HFFc6 (cell line): ENCODE data around the gene ZNF611. TPM values are rescaled to one million over a fixed set of nuclear protein-coding genes. Genes with fewer than 3 reads are reported as not detected.
"Not testable (repeated sequence)": the region's sequence is repeated elsewhere in the genome, so short reads cannot be mapped to it uniquely, and the experiment has no call there.

Experiments
- DNase-seq: peaks from one replicate; pipeline ENCODE4 v3.0.0-alpha.2; 2018
- H3K27ac Mint-ChIP-seq: 2 replicates; pipeline ENCODE4 v1.8.0; 2020; ENCODE audit warnings: mild to moderate bottlenecking, mixed read lengths
- H3K27me3 Mint-ChIP-seq: 2 replicates; pipeline ENCODE4 v1.8.0; 2021; ENCODE audit warnings: mild to moderate bottlenecking, moderate library complexity, mixed read lengths; ENCODE audit not compliant: insufficient read depth
- H3K36me3 Mint-ChIP-seq: 2 replicates; pipeline ENCODE4 v1.8.0; 2021; ENCODE audit warnings: low read depth, mixed read lengths
- H3K4me1 Mint-ChIP-seq: 2 replicates; pipeline ENCODE4 v1.8.0; 2020; ENCODE audit warnings: low read depth, mixed read lengths
- H3K4me3 Mint-ChIP-seq: 2 replicates; pipeline ENCODE4 v1.8.0; 2020; ENCODE audit warnings: mild to moderate bottlenecking, moderate library complexity, mixed read lengths
- H3K9me3 Mint-ChIP-seq: 2 replicates; pipeline ENCODE4 v1.8.0; 2020; ENCODE audit warnings: mild to moderate bottlenecking, mixed read lengths
- CTCF ChIP-seq: fragments of 200-600 bp; sonication (generic); IDR thresholded peaks from 2 replicates; pipeline ENCODE4 v1.5.0; 2021; ENCODE audit warnings: antibody characterized with exemption, mild to moderate bottlenecking
- total RNA-seq, 6 experiments: library from RNA; stranded (reverse); fragmentation: NEBNext Ultra II Directional; extraction: Animal tissue kit (Norgen Biotek cat#: 25700); gene quantifications; 2 replicates in 1 of 6; 3 replicates in 5 of 6; pipeline ENCODE4 v1.2.3, GENCODE V29; 2021

Gene ZNF611
- total RNA-seq, 6 experiments from 2014 or later: 11.3 to 15.0 (median 13.5) TPM

GRCh38 chr19:52716522-52716921 is 18.3 kb downstream of the ZNF611 start:
- Mint-ChIP-seq H3K36me3 (peaks cover 49% of the 10 kb centered on the region), H3K4me3 (no peak overlapping the region), H3K4me1 (peaks cover 40% of the 10 kb centered on the region), H3K27me3 (peaks cover 4% of the 10 kb centered on the region), H3K27ac (peak overlapping the region; percentile 88), H3K9me3 (peaks cover 19% of the 10 kb centered on the region)
- no peak for TF ChIP-seq CTCF
- DNase-seq: no peak

GRCh38 chr19:52715902-52716301 is 18.9 kb downstream of the ZNF611 start:
- not testable (repeated sequence) for H3K27me3 Mint-ChIP-seq
- Mint-ChIP-seq H3K4me1 (peaks cover 40% of the 10 kb centered on the region), H3K27ac (peak overlapping the region; percentile 88), H3K36me3 (peaks cover 54% of the 10 kb centered on the region), H3K9me3 (peaks cover 23% of the 10 kb centered on the region), H3K4me3 (peak overlapping the region; percentile 63)
- peak; percentile 87 for DNase-seq

GRCh38 chr19:52715330-52715729 is 19.5 kb downstream of the ZNF611 start:
- H3K27ac Mint-ChIP-seq: peak overlapping the region; percentile 88
- H3K9me3 Mint-ChIP-seq: peaks cover 28% of the 10 kb centered on the region
- peaks cover 59% of the 10 kb centered on the region for H3K36me3 Mint-ChIP-seq
- peak overlapping the region; percentile 63 for H3K4me3 Mint-ChIP-seq
- not testable (repeated sequence) for DNase-seq, H3K27me3 Mint-ChIP-seq
- peaks cover 40% of the 10 kb centered on the region for H3K4me1 Mint-ChIP-seq

- Mint-ChIP-seq H3K36me3 (peaks cover 64% of the 10 kb centered on the region), H3K4me1 (peaks cover 30% of the 10 kb centered on the region), H3K9me3 (peaks cover 26% of the 10 kb centered on the region)
- not testable (repeated sequence) for H3K4me3 Mint-ChIP-seq, H3K27ac Mint-ChIP-seq, DNase-seq, H3K27me3 Mint-ChIP-seq
These were observed 21.8 kb downstream of the ZNF611 start for GRCh38 chr19:52713051-52713450.

GRCh38 chr19:52711661-52712060 is 23.2 kb downstream of the ZNF611 start:
- H3K4me1 Mint-ChIP-seq: peaks cover 20% of the 10 kb centered on the region
- H3K36me3 Mint-ChIP-seq: peaks cover 75% of the 10 kb centered on the region
- H3K27me3 Mint-ChIP-seq, H3K4me3 Mint-ChIP-seq, DNase-seq, H3K27ac Mint-ChIP-seq: not testable (repeated sequence)
- H3K9me3 Mint-ChIP-seq: peaks cover 36% of the 10 kb centered on the region

- H3K4me3 Mint-ChIP-seq: no peak overlapping the region
- H3K27me3 Mint-ChIP-seq: peaks cover 4% of the 10 kb centered on the region
- peaks cover 9% of the 10 kb centered on the region for H3K4me1 Mint-ChIP-seq
- no peak for TF ChIP-seq CTCF
- H3K36me3 Mint-ChIP-seq: peaks cover 85% of the 10 kb centered on the region
- H3K27ac Mint-ChIP-seq: no peak overlapping the region
- DNase-seq: no peak
- H3K9me3 Mint-ChIP-seq: peaks cover 47% of the 10 kb centered on the region
These were observed 24.3 kb downstream of the ZNF611 start for GRCh38 chr19:52710538-52710937.

GRCh38 chr19:52705615-52706014 is 29.2 kb downstream of the ZNF611 start:
- H3K4me3 Mint-ChIP-seq, H3K27me3 Mint-ChIP-seq, H3K27ac Mint-ChIP-seq, DNase-seq, H3K4me1 Mint-ChIP-seq: not testable (repeated sequence)
- peaks cover 82% of the 10 kb centered on the region for H3K9me3 Mint-ChIP-seq
- H3K36me3 Mint-ChIP-seq: peaks cover 84% of the 10 kb centered on the region

GRCh38 chr19:52703917-52704316 is 30.9 kb downstream of the ZNF611 start:
- Mint-ChIP-seq H3K36me3 (peaks cover 81% of the 10 kb centered on the region), H3K27ac (no peak overlapping the region), H3K27me3 (peaks cover 4% of the 10 kb centered on the region; the same call in 1 of the 2 replicates), H3K4me1 (no peaks in the 10 kb centered on the region), H3K9me3 (peaks cover 88% of the 10 kb centered on the region), H3K4me3 (no peak overlapping the region)
- DNase-seq: no peak
- no peak for TF ChIP-seq CTCF
